Breast epithelium (tissue), 3 donors: Measurements from ENCODE around the gene FAM32A.

Source experiments
- CTCF ChIP-seq, 3 donors: fragments of 450-650 bp; IDR thresholded peaks; one replicate each; pipeline ENCODE4 v1.5.1; 2016 to 2017; ENCODE audit warnings: antibody characterized with exemption in 3 of 3, mild to moderate bottlenecking in 3 of 3, moderate library complexity in 3 of 3
- POLR2A ChIP-seq: fragments of 450-650 bp; IDR thresholded peaks from one replicate; pipeline ENCODE4 v1.6.1; 2016; ENCODE audit warnings: antibody characterized with exemption, mild to moderate bottlenecking, moderate library complexity
- POLR2AphosphoS5 ChIP-seq, 3 donors: sonication (generic); formaldehyde crosslinking; IDR thresholded peaks; one replicate each; pipeline ENCODE4 v1.6.1; 2017; ENCODE audit warnings: antibody characterized with exemption in 3 of 3

GRCh38 chr19:16202320-16203255 lies 17.4 kb downstream of the FAM32A start:
- TF ChIP-seq POLR2A (no peak), CTCF (IDR thresholded peaks at IDR 0.05) (no peak), POLR2AphosphoS5 (IDR thresholded peaks at IDR 0.05) (no peak)
